NCI-H345 treated with DMSO at 0.1 percent for 48 hours (cell line): ENCODE data around the gene ASB18.
"Not testable (repeated sequence)": the region's sequence is repeated elsewhere in the genome, so short reads cannot be mapped to it uniquely, and the experiment has no call there.

ENCODE experiments used
- DNase-seq: peaks from one replicate; lab custom pipeline; 2025; ENCODE audit not compliant: unreplicated experiment; lab: John Stamatoyannopoulos, UW

The ASB18 gene

GRCh38 chr2:236264256-236264655 lies at the start of gene ASB18:
TSS of gene ASB18 (minus strand) at chr2:236264406. CDS start at chr2:236264345, 61 bp downstream.
- no peak for DNase-seq

- DNase-seq = no peak
Measured at GRCh38 chr2:236311286-236311685, 47.1 kb upstream of the ASB18 start.

DNA sequence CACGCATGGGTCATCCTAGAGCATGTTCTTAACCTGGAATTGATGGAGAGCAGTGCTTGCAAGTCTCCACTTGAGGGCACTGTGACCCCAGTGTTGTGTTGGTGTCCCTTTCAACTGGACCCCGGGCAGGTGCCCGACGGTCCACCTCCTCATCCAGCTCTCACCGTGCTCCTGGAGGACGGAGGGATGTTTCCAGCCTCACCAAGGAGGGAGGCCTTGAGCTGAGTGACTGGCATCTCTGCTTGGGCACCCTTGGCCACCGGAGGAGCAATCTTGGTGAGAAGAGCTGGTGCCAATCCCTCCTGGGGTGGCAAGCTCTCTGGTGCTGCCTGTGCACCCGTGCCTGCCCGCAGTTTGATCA lies 45.4 kb upstream of the ASB18 start:
- no peak for DNase-seq

DNA sequence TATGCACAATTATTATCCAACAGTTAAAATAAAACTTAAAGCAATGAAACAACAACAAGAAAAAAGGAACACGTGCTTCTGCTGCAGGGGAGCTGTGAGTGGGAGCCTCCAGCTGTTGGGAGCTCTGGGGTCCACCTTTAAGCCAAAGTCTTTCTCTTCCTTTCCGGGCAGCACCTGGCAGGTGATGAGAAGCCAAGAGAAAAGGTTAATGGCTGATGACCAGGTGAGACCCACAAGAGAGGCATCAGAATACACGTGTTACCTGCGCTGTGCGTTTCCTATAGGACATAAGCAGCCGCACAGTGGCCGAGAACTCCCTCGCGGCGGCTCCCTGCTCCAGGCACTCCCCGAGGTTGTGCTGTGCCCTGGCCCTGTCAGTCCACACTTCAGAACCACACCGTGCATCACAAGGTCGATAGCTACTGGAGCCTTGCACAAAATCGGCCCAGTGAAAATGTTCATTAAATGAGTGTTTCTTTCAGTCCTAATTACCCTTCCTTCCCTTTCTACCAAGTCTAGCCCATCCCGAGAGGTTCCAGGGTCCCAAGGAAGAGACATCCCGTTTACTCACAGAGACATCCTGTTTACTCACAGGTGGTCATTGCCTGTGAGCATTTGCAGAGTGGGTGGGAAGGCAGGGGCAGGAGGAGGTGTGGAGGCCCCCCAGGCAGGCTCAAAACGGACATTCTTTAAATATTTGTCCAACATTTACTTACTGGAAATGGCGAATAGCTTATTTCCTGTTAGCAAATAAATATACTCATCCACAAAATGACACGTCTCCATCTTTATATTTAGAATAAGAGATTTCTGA lies 44.9 kb upstream of the ASB18 start:
- DNase-seq = no peak

DNA sequence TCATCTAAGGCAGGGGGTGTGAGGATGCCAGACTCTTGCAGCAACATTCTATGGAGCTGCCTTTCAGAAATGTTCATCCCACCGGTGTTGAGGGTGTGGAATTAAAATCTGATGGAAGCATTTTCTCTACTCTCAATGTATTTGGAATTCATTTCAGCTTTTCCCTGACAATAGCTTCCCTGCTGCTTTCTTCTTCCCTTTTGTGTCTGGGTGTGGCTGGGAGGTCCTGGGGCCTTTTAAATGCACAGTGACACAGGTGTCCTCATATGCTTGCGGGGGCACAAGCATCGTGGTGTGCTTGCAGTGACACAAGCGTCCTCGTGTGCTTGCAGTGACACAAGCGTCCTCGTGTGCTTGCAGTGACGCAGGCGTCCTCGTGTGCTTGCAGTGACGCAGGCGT lies 43.4 kb upstream of the ASB18 start:
- DNase-seq = no peak

GRCh38 chr2:236306825-236307540 lies 42.8 kb upstream of the ASB18 start:
- no peak for DNase-seq

DNA sequence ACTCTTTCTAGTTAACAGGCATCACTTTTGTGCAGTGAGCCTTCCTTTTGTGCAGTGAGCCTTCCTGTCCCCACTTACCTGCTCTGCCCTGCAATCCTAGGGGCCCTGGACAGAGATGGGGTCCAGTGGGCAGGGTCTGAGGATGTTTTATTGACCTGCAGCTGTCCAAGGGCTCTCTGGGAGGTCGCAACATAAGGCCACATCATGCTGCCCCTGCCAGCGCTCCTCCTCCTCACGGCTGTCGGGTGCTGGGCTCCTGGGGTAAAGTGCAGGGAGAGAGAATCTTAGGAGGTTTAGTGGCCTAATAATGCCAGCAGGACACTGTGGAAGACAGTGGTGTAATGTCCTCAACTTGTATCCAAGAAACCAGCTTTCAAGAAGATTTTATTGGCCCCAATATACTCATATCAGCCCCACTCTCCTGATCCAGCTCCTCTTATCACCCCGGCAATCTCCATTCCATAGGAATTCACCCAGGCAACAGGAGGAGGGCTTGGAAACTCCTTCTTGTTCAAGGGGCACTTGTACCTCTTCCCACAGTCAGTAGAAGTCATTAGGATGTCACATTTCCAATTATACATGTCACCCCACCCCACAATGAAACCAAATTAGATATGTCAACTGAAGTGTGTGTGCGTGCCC lies 41.9 kb upstream of the ASB18 start:
- DNase-seq = no peak

DNA sequence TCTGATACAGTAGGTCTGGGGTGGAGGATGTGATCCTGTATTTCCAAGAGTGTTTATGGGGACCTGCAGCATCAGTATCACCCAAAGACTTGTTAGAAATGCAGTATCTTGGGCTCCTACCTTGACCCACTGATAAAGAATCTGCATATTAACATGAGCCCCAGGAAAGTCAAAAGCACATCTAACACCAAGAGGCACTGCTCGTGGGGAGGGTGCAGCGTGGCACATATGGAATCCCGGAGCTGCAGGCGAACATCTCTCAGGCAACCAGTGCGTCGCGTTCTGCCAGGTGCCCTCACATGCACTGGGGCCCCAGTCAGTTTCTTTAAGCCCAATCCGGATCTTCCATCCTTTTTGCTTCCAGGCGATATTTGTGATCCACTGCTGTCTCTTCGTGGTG lies 41.3 kb upstream of the ASB18 start:
- DNase-seq = no peak

DNA sequence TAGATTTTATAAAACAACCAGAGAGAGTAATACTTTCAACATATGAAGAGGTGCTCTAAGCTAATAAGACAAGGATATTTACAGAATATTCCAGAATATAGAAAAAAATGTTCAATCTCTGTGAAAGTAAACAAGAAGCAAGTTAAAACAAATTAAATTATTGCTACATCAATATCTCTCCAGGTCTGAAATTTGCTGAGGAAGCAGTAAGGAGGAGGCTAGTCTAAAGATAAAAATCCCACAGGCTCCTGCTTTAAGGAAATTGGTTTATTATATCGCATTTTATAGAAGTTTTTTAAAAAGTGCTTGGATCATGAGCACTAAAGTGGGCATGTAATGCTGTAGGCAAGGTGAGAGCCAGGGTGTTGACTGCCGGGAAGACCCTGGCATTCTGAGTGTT lies 39.7 kb upstream of the ASB18 start:
- no peak for DNase-seq

GRCh38 chr2:236302555-236302954 lies 38.3 kb upstream of the ASB18 start:
- DNase-seq = no peak

- no peak for DNase-seq
Measured at GRCh38 chr2:236298924-236299475, 34.8 kb upstream of the ASB18 start.

DNA sequence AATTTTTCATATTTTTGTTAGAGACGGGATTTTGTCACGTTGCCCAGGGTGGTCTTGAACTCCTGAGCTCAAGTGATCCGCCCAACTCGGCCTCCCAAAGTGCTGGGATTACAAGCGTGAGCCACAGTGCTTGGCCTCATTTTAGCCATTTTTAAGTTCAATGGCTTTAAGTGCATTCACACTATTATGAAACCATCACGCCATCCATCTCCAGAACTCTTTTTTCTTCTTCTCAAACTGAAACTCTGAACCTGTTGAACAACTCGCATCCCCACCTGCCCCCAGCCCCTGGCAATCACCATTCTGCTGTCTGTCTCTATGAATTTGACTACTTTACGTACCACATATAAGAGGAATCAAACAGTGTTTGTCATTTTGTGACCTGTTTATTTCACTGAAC lies 31.3 kb upstream of the ASB18 start:
- DNase-seq = no peak

- DNase-seq = no peak
Measured at GRCh38 chr2:236294647-236295046, 30.4 kb upstream of the ASB18 start.

DNA sequence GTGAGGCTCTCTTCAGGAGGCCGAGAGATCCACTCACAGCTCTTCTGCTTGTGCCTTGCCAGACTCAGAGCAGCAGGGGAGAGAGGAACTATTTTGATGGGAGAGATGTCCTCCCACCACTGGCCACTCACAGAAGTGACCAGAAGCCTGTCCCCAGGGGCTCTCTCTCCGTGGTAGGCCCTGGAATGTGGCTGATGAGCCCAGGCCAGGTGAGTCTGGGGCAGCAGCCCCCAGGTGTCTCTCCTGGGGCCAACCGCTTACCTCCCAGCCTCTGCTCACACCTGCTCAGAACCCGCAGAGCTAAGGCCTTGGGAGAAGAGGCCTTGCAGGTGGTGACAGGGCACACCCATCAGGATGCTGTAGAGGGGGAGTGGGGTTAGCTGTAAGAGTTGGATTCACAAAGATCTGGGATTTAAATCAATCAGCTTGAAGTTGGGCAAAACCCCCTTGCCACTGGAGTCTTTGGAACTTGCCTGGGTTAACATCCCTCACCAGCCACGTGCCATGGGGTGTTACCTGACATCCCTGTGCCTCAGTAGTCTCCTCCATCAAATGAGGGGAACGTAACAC lies 29.1 kb upstream of the ASB18 start:
- no peak for DNase-seq

DNA sequence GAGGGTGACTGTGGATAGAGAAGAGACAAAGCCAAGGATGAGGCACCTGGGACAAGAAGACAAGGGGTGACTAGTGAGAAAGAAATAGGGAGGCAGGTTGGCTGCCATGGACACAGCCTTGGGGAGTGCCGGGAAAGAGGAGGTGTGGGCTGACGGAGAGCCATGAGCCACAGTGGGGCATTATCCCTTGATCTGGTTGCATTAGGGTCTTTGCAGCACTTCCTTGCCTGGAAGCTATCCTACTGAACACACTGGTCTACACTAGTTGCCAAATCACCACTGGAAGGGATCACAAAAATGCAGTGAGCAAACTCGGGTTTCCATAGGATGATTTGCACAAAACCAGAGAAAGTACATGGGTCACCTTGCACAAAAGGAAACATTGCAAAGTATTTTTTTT lies 27.7 kb upstream of the ASB18 start:
- DNase-seq = no peak

GRCh38 chr2:236291476-236291875 lies 27.3 kb upstream of the ASB18 start:
- DNase-seq = no peak

DNA sequence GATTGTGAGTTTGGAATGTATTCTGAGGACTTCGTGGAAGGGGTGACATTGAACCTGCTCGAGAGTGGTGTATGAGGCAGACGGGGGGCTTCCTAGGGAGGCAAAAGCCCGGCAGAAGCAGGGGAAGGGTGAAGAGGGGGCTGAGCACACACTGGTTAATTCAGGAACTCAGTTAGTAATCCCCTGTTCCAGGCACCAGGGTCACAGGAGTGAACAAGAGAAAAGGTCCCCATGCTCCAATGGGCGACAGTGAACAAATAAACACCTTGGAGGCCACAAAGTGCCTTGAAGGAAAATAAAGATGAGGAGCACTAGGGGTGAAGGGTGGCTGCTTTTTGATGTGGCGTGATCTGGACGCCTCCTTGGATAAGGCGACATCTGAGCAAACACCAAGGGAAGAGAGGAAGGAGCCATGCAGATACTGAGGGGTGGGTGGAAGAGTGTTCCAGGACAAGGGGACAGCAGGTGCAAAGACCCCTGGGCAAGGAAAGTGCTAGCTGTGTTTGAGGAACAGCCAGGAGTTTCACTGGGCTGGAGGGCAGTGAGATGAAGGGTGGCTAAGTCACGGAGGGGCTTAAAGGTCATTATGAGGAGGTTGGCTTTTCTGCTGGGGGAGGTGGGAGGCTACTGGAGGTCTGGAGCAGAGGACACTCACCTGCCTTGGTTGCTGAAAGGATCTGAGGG lies 26.7 kb upstream of the ASB18 start:
- no peak for DNase-seq

- no peak for DNase-seq
Measured at GRCh38 chr2:236289766-236290462, 25.7 kb upstream of the ASB18 start.

GRCh38 chr2:236288373-236288772 lies 24.2 kb upstream of the ASB18 start:
- not testable (repeated sequence) for DNase-seq

DNA sequence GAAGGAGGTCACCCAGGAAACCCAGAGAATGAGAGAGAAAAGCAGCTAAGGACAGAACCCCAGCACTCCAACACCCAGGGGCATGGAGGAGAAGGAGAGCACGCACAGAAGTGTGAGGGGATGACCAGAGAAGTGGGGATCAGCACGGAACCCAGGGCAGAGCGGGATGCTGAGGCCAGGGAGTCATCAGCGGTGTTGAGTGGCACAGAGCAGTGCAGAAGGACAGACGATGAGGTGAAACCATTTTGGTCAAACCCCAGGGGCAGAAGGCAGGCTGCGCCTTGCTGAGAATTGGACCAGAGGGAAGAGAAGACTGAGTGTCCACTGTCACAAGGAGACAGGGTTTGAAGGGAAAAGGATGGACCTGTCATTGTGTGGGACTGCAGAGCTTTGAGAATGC lies 23.4 kb upstream of the ASB18 start:
- DNase-seq = no peak
